ENCODE data around the gene CDC7.

DNA sequence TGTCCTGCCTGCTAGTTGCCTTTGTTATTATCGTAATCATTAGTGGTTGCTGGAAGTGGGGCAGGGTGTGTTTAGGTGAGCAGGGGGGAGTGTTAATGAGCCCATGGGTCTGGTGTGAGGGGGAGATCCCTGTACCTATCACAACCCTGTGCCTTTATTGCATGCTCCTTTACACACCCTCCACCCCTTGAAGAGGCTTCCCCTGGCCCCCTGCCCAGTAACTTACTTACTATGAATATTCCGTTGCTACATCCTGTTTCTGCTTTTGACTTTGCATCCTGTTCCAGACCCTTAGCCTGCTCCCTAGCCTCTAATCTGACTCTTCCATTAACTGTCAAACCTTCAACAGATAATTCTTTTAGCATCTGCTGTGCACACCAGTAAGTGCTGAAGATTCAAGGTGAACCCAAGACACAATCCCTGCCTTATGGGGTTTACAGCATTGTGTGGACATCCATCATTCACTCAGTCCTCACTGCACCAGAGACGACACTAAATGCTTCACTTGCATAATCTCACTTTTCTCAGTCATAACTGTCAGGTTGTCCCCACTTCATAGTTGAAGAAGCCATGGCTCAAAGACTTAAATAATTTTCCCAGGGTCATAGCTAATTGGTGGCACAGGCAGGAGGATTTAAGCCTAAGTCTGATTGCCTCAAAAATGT, 47.9 kb downstream of the CDC7 start:
- TF ChIP-seq CTCF (IDR thresholded peaks at IDR 0.05) (no peak), POLR2A (IDR thresholded peaks at IDR 0.05; ENCODE audit: low read depth) (no peak), POLR2AphosphoS5 (IDR thresholded peaks at IDR 0.05) (no peak), EP300 (IDR thresholded peaks at IDR 0.05) (no peak)

Data from esophagus muscularis mucosa (tissue), 4 donors.